ENCODE data around the gene SYTL2. TPM values are rescaled to one million over a fixed set of nuclear protein-coding genes. Genes with fewer than 3 reads are reported as not detected.

SYTL2 gene
- total RNA-seq, 2 experiments from 2014 or later, result 9.5 to 11.2 TPM

DNA sequence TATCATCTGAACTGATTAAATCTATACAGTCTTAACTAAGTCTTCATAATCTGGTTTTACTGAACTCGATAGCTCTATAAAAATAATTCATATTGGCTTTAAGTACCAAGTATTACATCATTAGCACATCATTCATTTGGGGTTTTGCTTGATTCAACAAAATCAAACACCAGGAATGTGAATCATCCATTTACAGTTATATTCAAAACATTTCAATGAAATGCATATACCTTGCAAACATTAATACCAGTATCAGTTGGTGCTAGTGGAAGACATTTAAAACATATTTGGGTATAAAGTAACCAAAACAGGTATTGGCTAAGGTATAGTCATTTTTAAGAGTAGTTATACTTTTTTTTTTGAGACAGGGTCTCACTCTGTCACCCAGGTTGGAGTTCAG is 112.7 kb downstream of the SYTL2 start:
- peaks cover 28% of the 10 kb centered on the region for H3K4me1 Mint-ChIP-seq (ENCODE audit: low read depth)

DNA sequence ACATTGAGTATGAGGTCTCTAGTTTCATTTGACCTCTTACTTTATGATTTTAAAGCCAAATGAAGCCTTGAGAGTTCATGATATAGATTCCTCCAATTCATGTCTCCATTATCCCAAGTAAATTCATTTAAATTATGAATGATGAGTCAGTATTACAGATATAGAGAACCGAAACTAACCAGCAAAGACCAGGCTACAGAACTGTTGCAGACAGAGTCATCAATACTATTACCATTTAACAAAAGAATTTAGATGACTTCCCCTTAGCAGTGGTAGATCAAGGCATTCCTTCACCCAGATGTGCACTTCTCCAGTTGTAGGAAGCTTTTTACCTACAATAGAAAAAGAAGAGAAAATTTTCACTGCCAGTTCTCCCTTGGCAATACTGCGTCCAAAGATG is 113.2 kb downstream of the SYTL2 start:
- Mint-ChIP-seq H3K27me3 (no peaks in the 10 kb centered on the region), H3K27ac (no peak overlapping the region), H3K36me3 (ENCODE audit: low read depth) (no peaks in the 10 kb centered on the region), H3K9me3 (no peaks in the 10 kb centered on the region), H3K4me1 (ENCODE audit: low read depth) (peaks cover 28% of the 10 kb centered on the region), H3K4me3 (no peak overlapping the region)
- POLR2A ChIA-PET, result interaction anchor here (1.3 to 1.6 kb wide), 3 partner anchors 13 to 55 kb away, joined by 3 to 5 read pairs (median 4); partner anchors contain the start of gene TMEM126A
- DNase-seq (no peak), ATAC-seq (no peak)
- intact Hi-C loops (cut with micrococcal nuclease), result no loop called here
- TF ChIP-seq, protein P1, sequence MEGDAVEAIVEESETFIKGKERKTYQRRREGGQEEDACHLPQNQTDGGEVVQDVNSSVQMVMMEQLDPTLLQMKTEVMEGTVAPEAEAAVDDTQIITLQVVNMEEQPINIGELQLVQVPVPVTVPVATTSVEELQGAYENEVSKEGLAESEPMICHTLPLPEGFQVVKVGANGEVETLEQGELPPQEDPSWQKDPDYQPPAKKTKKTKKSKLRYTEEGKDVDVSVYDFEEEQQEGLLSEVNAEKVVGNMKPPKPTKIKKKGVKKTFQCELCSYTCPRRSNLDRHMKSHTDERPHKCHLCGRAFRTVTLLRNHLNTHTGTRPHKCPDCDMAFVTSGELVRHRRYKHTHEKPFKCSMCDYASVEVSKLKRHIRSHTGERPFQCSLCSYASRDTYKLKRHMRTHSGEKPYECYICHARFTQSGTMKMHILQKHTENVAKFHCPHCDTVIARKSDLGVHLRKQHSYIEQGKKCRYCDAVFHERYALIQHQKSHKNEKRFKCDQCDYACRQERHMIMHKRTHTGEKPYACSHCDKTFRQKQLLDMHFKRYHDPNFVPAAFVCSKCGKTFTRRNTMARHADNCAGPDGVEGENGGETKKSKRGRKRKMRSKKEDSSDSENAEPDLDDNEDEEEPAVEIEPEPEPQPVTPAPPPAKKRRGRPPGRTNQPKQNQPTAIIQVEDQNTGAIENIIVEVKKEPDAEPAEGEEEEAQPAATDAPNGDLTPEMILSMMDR (IDR thresholded peaks at IDR 0.05), result no peak
- CTCF ChIA-PET, result interaction anchor here (1.2 to 3.3 kb wide), 2 partner anchors 112 to 127 kb away, joined by 3 to 7 read pairs; no protein-coding TSS in a partner anchor

More for the DNA sequence above, 112.7 kb downstream of the SYTL2 start:
- Mint-ChIP-seq H3K9me3 (no peaks in the 10 kb centered on the region), H3K4me3 (no peak overlapping the region), H3K27ac (no peak overlapping the region), H3K27me3 (no peaks in the 10 kb centered on the region), H3K36me3 (ENCODE audit: low read depth) (no peaks in the 10 kb centered on the region)
- no peak for DNase-seq
- TF ChIP-seq, protein P1 (IDR thresholded peaks at IDR 0.05), result no peak
- no peak for ATAC-seq
- ChIA-PET POLR2A (interaction anchor here (1.4 to 1.6 kb wide), 2 partner anchors 51 to 54 kb away, joined by 3 to 4 read pairs; partner anchors contain the start of gene TMEM126A), CTCF (interaction anchor here (1.2 to 3.3 kb wide), 2 partner anchors 111 to 127 kb away, joined by 3 to 7 read pairs; no protein-coding TSS in a partner anchor)
- intact Hi-C loops (cut with micrococcal nuclease), result no loop called here

DNA sequence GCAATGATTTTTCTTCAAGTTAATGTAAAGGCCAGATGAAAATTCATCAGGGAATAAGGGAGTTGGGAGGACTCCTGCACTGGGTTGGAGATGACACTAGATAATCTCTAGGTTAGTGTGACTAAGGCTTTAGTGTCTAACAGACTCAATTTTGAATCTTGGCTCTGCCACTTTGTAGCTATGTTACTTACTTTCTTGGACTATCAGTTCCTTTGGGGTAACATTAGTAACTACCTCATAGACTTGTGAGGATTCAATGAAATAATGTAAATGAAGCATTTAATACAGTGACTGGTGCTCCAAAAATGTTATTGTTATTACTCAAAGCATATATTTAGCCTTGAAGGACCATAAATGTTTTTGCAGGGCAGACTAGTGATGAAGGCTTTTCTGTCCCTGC is 115.4 kb downstream of the SYTL2 start:
- H3K27ac Mint-ChIP-seq, result no peak overlapping the region
- CTCF ChIA-PET, result interaction anchor here (0.7 to 2.3 kb wide), 13 partner anchors 9 to 159 kb away, joined by 3 to 14 read pairs (median 3); partner anchors contain the start of gene CCDC83

DNA sequence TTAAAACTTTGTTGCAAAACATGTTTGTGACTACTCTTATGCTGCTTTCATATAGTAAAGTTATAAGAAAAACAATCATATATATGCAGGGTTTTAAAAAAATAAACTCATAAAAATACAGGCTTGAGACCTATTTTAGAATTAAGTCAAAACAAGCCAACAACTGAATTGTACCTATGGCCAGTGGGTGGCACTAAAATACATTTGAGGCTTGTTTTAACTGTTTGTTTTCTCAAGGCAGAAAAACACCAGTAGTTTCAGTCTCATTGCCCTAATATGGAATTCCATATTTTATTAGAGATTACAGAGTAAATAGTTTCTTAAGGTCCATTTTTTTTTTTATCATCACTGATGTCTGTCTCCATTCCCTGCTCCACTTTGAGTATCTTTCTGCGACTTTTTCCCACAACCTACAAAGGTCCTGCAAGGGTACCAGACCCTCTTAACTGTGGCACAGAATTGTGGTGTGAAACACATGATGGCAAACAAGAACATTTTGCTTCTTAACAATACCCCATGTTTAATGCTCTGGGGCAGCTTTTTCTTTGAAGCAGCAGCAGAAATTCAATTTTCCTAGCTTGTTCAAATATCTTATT is 116.5 kb downstream of the SYTL2 start:
- no peak for DNase-seq
- Mint-ChIP-seq H3K36me3 (ENCODE audit: low read depth) (no peaks in the 10 kb centered on the region), H3K4me3 (no peak overlapping the region), H3K27ac (no peak overlapping the region), H3K9me3 (no peaks in the 10 kb centered on the region), H3K27me3 (no peaks in the 10 kb centered on the region), H3K4me1 (ENCODE audit: low read depth) (peaks cover 15% of the 10 kb centered on the region)
- ChIA-PET CTCF (interaction anchor here (1.0 to 2.3 kb wide), 15 partner anchors 8 to 160 kb away, joined by 3 to 14 read pairs (median 4); partner anchors contain the start of genes CCDC83 and CCDC89), POLR2A (no interaction called here)
- intact Hi-C loops (cut with micrococcal nuclease), result loop anchor here (5.0 kb wide), 1 partner anchor 128 kb away; no protein-coding TSS in a partner anchor
- TF ChIP-seq, protein P1 (IDR thresholded peaks at IDR 0.05), result peak; percentile 25
- peak; percentile 55 for ATAC-seq

More for the DNA sequence above, 115.4 kb downstream of the SYTL2 start:
- Mint-ChIP-seq H3K4me3 (no peak overlapping the region), H3K36me3 (ENCODE audit: low read depth) (no peaks in the 10 kb centered on the region), H3K27me3 (no peaks in the 10 kb centered on the region), H3K9me3 (no peaks in the 10 kb centered on the region), H3K4me1 (ENCODE audit: low read depth) (peaks cover 26% of the 10 kb centered on the region)
- intact Hi-C loops (cut with micrococcal nuclease), result no loop called here
- POLR2A ChIA-PET, result no interaction called here
- DNase-seq, result no peak
- TF ChIP-seq, protein P1 (IDR thresholded peaks at IDR 0.05), result no peak
- ATAC-seq, result no peak

All from activated CD8-positive, alpha-beta T cell treated with anti-CD3 and anti-CD28 coated beads for 36 hours (primary cell).